GM18505 (cell line): Measurements from ENCODE around the gene RAD23A.
"Not testable (repeated sequence)": the region's sequence is repeated elsewhere in the genome, so short reads cannot be mapped to it uniquely, and the experiment has no call there.

Experiments
- ATAC-seq: cut with Tn5 transposase; IDR thresholded peaks from one replicate; pipeline ENCODE4 v1.9.1; 2021; ENCODE audit not compliant: unreplicated experiment
- POLR2A ChIP-seq: IDR thresholded peaks from 4 replicates; pipeline ENCODE4 v1.6.1; 2011; ENCODE audit warnings: borderline replicate concordance; ENCODE audit not compliant: insufficient read depth, insufficient read length; ENCODE audit errors: extremely low read depth

The RAD23A gene

DNA sequence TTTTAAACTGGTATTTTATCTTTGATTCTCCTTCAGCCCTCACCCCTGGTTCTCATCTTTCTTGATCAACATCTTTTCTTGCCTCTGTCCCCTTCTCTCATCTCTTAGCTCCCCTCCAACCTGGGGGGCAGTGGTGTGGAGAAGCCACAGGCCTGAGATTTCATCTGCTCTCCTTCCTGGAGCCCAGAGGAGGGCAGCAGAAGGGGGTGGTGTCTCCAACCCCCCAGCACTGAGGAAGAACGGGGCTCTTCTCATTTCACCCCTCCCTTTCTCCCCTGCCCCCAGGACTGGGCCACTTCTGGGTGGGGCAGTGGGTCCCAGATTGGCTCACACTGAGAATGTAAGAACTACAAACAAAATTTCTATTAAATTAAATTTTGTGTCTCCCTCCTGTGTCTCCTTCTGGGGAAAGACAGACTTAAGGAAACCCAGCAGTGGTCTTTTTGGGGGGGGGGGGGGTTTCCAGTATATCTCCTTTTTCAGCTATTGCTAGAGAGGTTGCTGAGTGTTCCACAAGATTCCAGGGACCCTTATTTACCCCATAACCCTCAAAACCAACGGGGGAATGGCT, 1.5 kb upstream of the RAD23A start:
- TF ChIP-seq POLR2A = peak; percentile 7
- no peak for ATAC-seq

DNA sequence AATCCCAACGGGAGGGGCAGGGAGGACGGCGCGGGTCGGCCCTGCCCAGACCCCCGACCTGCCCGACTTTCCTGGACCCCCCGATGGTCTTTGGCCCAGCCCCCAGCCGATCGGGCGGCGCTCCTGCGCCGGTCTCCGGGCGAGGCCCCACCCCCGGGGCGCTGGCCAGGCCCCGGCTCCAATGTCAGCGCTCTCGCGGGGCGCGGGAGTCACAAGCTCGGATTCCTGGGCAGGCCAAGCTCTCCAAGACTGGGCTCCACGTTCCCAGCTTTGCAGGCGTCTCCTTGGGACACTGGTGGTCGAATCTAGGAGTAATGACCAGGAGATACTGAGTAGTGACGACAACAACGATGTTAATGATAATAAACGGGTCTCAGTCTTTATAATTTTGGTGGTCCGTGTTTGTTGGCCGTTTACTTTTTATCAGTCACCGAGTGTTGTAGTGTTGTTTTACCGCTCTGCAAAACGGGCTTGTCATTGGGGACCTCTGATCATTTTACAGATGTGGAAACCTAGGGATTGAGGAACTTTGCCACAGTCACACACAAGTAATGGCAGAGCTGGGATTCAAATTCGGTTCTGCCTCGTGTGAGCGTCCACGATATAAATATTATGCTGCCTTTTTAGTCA, 545 bp downstream of the RAD23A start:
- ATAC-seq = peak; percentile 33
- no peak for TF ChIP-seq POLR2A

DNA sequence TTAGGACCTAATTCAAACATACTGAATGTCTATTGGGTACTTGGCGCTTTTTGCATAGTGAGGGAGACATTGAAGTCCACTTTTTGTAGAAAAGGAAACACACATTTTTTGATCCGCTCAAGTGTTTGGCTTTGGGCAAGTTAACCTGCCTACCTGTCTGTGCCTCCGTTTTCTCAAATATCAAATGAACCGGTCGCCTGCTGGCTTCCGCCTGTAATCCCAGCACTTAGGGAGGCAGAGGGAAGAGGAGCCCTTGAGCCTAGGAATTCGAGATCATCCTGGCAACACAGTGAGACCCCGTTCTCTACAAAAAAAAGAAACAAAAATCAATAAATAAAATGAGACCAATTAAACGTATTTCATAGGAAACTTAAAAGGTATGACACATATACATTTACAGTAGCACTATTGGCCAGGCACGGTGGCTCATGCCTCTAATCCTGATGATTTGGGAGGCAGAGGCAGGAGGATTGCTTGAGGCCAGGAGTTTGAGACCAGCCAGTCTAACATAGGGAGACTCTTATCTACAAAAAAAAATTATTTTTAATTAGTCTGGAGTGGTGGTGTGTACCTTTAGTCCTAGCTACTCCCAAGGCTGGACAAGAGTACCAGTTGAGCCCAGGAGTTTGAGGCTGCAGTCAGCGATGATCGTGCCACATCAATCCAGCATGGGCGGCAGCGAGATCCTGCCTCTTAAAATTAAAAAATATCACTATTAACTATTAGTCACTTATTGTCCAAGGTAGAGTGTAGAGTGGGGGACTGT, 1.3 kb downstream of the RAD23A start:
- ATAC-seq = no peak
- TF ChIP-seq POLR2A = peak; percentile 22

DNA sequence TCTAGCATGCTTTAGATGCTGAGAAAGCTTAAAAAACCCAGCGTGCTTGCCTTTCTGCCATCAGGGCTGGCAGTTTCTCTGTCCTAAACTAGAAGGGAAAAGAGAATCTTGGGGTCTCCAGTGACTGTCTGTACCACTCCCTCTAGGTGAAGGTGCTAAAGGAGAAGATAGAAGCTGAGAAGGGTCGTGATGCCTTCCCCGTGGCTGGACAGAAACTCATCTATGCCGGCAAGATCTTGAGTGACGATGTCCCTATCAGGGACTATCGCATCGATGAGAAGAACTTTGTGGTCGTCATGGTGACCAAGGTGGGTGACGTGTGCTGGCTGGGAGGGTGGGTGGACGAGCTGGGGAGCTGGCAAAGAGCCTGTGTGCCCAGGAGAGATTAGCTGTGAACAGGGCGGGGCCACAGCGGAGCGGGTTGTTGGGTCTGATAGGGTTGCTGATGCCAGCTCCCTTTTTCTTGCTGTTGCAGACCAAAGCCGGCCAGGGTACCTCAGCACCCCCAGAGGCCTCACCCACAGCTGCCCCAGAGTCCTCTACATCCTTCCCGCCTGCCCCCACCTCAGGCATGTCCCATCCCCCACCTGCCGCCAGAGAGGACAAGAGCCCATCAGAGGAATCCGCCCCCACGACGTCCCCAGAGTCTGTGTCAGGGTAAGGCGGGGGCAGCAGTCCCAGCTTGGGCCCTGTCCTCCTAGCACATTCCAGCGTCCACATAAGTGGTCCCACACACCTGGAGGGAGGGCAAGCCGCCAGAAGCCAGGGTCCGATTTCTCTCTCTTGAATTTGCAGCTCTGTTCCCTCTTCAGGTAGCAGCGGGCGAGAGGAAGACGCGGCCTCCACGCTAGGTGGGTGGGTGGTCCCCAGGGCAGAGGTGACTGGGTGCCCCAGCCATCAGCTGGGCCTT, 2.3 kb downstream of the RAD23A start:
- no peak for TF ChIP-seq POLR2A
- no peak for ATAC-seq

DNA sequence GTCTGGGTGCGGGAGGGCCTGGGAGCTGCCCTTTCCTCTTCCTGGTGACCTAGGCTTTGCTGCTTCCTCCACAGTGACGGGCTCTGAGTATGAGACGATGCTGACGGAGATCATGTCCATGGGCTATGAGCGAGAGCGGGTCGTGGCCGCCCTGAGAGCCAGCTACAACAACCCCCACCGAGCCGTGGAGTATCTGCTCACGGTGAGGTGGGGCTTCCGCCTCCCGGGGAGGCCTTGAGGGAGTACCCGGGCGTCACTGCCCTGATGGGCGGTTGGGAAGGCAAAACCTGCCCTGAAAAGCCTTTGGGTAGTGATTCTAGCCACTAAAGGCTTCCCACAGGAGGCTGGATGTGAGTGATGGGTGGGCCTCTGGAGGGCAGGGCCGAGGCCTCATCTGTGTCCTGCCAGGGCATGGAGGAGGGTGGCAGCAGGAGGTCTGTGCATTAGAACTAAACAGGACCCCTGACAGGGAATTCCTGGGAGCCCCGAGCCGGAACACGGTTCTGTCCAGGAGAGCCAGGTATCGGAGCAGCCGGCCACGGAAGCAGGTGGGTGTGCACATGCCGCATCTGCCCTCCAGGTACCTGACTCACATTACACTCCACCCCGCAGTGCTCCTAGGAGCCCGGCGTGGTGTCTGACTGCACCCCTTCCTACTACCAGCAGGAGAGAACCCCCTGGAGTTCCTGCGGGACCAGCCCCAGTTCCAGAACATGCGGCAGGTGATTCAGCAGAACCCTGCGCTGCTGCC, 3.1 kb downstream of the RAD23A start:
- TF ChIP-seq POLR2A = no peak
- ATAC-seq = no peak

DNA sequence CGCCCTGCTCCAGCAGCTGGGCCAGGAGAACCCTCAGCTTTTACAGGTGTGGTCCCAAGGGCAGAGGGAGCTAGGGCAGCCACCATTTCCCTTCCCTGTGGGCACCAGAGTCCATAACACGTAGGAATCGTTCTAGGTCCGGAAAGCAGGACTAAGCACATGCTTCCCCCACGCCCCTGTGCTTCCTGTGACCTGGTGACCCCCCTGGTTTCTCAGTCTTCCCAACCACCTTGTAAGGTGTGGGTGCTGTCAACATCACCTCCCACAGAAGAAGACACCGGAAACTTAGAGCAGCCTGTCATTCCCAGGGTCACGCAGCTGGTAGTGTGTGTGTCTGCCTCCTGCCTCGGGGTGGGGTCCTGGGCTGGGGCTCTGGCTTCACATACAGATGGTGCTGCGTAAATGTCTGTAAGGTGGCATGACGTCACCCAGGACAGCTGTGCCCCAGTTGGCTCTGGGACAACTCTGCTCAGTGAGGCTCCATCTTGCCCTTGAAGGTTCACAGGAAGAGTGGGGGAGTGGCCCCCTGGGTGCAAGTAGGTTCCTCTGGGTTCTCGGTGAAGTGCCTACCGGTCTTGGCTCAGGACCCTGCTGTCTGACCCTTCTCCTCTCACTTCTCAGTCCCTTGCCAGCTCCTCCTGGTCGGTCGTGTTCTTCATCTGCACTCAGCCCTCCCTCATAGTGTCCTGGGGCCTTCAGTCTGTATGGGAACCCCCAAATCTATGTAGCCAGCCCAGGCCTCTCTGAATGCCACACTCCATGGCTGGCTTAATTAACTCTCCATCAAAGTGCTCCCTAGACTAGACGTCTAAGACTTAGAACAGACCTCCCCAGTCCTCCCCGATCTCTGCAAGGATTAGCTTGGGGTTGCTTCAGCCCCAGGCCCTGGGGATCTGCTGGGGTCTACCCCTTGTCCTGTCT, 4.0 kb downstream of the RAD23A start:
- ATAC-seq = no peak
- no peak for TF ChIP-seq POLR2A

DNA sequence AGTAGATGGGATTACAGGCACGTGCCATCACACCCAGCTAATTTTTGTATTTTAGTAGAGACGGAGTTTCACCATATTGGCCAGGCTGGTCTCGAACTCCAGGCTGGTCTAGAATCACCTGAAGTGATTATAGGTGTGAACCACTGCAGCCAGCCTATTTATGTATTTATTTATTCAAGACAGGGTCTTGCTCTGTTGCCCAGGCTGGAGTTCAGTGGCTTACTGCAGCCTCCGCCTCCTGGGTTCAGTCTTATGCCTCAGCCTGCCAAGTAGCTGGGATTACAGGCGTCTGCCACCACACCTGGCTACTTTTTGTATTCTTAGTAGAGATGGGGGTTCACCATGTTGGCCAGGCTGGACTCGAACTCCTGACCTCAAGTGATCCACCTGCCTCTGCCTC, 6.4 kb downstream of the RAD23A start:
- not testable (repeated sequence) for ATAC-seq

DNA sequence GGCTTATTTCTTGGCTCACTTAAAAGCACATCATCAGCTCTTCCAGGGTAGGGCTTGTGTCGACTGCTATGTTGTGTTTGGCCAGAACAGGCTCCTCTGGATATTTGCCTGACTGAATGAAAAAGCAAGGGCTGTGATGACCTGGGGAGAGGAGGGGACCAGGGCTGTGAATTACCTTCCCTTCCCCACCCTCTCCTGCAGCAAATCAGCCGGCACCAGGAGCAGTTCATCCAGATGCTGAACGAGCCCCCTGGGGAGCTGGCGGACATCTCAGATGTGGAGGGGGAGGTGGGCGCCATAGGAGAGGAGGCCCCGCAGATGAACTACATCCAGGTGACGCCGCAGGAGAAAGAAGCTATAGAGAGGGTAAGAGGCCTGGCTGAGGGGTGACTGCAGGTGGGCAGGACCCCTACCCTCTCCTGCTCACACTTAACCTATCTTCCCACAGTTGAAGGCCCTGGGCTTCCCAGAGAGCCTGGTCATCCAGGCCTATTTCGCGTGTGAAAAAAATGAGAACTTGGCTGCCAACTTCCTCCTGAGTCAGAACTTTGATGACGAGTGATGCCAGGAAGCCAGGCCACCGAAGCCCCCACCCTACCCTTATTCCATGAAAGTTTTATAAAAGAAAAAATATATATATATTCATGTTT, 7.0 kb downstream of the RAD23A start:
- TF ChIP-seq POLR2A = no peak
- ATAC-seq = no peak

DNA sequence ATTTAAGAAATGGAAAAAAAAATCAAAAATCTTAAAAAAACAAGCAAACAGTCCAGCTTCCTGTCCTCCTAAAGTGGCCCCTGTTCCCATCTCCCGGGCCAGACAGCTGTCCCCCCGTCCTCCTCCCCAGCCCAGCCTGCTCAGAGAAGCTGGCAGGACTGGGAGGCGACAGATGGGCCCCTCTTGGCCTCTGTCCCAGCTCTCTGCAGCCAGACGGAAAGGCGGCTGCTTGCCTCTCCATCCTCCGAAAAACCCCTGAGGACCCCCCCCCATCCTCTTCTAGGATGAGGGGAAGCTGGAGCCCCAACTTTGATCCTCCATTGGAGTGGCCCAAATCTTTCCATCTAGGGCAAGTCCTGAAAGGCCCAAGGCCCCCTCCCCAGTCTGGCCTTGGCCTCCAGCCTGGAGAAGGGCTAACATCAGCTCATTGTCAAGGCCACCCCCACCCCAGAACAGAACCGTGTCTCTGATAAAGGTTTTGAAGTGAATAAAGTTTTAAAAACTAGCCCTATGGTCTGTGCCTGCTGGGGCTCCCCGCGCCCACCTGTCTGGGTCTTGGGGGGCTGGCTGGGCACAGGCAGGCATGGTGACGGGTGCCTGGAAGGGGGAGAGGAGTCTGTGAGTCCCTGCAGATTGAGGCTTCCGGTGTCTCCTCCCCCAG, 7.6 kb downstream of the RAD23A start:
- no peak for ATAC-seq
- TF ChIP-seq POLR2A = peak; percentile 16

DNA sequence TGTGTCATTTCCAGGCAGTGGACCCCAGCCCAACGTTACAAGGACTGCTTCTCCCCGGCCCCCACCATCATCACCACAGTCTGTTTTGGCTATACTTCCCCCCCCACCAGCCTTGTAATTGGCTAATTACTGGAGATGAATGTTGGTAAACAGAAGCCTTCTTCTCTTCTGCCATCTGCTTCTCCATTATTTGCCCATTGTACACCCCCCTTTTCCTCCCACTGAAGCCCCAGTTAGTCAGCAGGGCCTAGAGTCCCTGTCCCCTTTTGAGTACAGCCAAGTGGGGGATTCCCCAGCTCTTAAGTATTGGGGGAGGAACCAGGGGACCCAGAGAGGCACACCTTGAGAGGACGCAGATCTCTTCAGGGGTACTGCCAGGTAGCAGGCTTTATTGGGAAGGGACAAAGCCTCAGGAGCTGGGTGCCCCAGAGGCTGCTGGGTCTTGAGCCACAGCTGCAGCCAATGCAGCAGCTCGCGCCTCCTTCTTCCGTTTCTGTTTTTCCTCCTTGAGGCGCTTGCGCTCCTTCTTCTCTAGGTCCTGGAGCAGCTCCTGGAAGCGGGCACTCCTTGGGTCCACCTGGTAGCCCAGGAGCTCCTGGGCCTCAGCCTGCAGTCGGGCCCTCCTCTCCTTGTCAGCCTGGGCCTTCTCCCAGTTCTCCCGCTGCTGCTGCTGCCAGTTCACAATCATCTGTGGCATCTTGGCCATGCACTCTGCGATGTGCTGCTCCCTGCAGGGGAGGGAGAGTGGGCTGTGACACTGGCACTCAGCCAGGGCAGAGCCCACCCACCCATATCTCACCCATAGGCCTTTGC, 8.3 kb downstream of the RAD23A start:
- TF ChIP-seq POLR2A = no peak
- no peak for ATAC-seq
